Colon (tissue), 2 donors: Measurements from ENCODE around the gene ADGRE3.
"Not testable (repeated sequence)": the region's sequence is repeated elsewhere in the genome, so short reads cannot be mapped to it uniquely, and the experiment has no call there.

Source experiments
- FAIRE-seq: peaks from 2 replicates; lab custom pipeline; 2012; peaks lifted over from hg19 to GRCh38; lab: Jason Lieb, UNC
- donor health status: control.
- donor health status: control.

The ADGRE3 gene

GRCh38 chr19:14669940-14670339 lies 4.7 kb downstream of the ADGRE3 start:
- FAIRE-seq = no peak

- FAIRE-seq = no peak
Measured at GRCh38 chr19:14661372-14661924, 13.2 kb downstream of the ADGRE3 start.

- FAIRE-seq = no peak
Measured at GRCh38 chr19:14659874-14660489, 14.7 kb downstream of the ADGRE3 start.

- FAIRE-seq = no peak
Measured at GRCh38 chr19:14655726-14656125, 18.9 kb downstream of the ADGRE3 start.

DNA sequence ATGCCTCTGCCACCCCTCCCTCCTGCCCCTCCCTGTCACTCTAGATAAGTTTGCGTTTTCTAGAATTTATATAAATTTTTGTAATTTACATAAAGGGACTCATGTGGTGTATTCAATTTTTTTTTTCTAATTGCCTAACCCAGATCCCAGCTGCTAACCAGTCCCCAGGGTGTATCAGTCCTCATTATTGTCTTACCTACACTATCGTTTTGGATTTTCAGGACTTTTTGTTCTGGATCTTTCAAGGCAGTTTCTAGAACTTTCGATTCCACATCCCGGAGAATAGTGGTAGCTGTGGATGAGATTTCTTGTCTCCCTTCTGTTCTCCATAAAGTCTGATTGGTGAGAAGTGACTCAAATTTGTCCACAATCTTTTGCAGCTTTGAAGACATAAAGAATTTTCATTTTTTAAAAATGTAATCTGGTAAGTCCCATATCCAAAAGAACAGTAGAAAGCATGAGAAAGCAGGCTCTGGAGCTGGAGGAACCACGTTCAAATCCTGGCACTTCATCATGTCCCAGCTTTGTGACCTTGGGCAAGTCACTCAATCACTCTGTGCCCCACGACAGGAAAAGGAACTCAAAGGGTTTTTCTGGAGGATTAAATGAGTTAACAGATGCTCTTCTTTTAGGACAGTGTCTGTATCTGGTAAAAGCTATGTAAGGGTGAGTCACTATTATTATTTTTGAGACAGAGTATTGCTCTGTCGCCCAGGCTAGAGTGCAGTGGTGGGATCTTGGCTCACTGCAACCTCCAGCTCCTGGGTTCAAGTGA lies 19.7 kb downstream of the ADGRE3 start:
- no peak for FAIRE-seq

DNA sequence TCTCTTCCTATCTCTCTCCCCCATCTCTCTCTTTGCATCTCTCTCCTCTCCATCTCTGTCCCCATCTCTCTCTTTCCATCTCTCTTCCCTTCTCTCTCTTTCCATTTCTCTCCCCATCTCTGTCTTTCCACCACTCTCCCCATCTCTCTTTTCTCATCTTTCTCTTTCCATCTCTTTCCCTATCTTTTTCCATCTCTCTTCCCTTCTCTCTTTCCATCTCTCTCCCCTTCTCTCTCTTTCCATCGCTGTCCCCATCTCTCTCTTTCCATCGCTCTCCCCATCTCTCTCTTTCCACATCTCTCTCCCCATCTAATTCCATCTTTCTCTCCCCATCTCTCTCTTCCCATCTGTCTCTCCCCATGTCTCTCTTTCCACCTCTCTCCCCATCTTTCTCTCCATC lies 24.5 kb downstream of the ADGRE3 start:
- no peak for FAIRE-seq

DNA sequence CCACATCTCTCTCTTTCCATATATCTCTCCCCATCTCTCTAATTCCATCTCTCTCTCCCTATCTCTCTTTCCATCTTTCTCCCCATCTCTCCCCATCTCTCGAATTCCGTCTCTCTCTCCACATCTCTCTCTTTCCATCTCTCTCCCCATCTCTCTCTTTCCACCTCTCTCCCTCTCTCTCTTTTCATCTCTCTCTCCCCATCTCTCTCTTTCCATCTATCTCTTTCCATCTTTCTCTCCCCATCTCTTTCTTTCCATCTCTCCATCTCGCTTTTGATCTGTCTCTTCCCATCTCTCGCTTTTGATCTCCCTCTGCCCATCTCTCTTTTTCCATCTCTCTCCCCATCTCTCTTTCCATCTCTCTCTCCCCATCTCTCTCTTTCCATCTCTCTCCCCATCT lies 25.6 kb downstream of the ADGRE3 start:
- no peak for FAIRE-seq

- no peak for FAIRE-seq
Measured at GRCh38 chr19:14648506-14648905, 26.1 kb downstream of the ADGRE3 start.

DNA sequence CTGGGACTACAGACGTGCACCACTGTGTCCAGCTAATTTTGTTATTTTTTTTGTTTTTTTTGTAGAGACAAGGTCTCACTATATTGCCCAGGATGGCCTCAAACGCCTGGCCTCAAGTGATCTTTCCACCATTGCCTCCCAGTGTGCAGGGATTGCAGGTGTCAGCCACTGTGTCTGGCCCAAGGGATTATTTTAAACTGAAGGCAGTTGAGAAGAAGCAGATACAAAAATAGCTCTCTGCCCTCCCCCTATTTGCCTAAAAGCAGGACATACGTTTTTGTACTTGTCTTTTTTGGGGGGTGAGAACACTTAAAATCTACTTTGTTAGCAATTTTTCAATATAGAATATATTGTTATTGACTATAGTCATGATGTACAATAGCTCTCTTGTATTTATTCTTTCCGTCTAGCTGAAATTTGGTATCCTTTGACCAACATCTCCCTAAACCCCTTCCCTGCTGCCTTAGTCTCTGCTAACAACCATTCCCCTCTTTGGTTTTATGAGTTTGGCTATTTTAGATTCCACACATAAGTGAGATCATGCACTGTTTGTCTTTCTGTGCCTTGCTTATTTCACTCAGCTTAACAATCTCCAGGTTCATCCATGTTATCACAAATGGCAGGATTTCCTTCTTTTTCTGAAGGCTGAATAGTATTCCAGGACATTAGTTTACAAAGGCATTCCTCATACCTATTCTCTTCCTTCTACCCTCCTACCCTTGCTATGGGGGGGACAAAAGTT lies 34.9 kb downstream of the ADGRE3 start:
- no peak for FAIRE-seq

DNA sequence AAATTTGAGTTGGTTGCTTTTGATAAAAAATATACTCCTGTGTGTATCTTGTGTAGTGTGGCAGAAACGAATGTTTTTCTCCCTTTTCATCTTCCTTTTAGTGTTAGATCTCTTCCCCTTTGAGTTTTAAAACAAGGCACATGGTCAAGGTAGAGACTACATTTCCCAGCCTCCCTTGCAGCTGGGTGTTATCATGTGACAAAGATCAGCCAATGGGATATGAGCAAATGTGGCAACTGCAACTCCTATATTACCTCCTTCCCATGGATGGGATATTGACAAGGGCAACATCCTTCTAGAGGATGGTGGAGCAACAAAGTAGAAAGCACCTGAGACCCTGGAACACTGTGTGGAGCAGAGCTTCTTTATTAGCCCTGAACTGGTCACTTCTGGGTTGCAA lies 42.4 kb downstream of the ADGRE3 start:
- FAIRE-seq = no peak

- FAIRE-seq = no peak
Measured at GRCh38 chr19:14629557-14629956, 45.1 kb downstream of the ADGRE3 start.

DNA sequence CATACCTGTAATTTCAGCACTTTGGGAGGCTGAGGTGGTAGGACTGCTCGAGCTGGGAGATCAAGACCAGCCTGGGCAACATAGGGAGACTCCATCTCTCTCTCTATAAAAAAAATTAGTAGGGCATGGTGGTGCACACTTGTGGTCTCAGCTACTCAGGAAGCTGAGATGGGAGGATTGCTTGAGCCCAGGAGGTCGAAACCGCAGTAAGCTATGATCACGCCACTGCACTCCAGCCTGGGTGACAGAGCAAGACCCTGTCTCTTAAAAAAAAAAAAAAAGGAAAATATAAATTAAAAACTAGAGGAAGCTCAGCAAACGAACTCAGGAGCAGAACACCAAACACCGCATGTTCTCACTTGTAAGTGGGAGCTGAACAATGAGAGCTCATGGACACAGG lies 50.2 kb downstream of the ADGRE3 start:
- not testable (repeated sequence) for FAIRE-seq

DNA sequence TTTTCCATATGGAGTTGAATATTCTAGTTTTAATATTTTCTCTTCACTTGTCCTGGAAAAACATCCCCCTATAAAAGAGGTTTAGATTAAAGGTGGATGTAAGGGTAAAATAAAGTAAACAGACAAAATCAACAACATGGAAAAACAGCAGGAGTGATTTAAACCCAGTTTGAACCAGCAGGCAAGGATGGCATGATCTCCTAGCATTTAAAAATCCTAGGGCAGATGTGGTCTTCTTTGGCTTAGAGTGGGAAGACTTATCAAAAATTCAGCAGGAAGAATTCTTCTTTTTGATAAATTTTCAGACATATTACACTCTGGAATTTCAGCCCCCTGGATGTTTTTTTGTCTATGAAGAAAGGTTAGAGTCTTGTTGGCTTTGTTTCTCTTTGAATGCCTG lies 55.2 kb downstream of the ADGRE3 start:
- no peak for FAIRE-seq

DNA sequence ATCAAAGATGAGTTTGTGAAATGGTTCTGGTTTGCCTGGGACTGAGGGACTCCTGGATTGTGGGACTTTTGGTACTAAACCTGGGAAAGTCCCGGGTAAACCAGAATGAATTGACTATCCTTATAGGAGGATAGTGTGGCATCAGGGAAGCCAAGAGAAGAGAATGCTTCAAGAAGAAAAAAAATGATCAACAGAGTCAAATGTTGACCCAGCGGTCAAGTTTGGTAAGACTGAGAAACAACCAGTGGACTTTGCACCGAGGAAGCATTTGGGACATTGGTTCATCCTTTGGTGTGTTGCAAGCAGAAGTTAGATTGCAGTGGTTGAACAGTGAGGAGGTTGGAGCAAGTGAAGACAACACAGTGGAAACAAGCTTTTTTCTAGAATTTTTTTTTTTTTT lies 58.2 kb downstream of the ADGRE3 start:
- FAIRE-seq = no peak

DNA sequence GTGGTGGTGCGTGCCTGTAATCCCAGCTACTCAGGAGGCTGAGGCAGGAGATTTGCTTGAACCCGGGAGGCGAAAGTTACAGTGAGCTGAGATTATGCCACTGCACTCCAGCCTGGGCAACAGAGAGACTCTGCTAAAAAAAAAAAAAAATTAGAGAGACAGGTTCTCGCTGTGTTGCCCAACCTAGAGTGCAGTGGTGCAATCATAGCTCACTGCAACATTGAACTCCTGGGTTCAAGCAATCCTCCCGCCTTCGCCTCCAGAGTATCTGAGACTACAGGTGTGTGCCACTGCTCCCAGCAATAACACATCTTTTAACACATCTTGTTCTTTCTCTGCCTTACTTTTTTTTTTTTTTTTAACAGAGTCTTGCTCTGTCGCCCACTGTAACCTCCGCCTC lies 59.0 kb downstream of the ADGRE3 start:
- no peak for FAIRE-seq

GRCh38 chr19:14614099-14614412 lies 60.6 kb downstream of the ADGRE3 start:
- FAIRE-seq = no peak

- not testable (repeated sequence) for FAIRE-seq
Measured at GRCh38 chr19:14613399-14614098, 61.1 kb downstream of the ADGRE3 start.

GRCh38 chr19:14612657-14613056 lies 62.0 kb downstream of the ADGRE3 start:
- no peak for FAIRE-seq

DNA sequence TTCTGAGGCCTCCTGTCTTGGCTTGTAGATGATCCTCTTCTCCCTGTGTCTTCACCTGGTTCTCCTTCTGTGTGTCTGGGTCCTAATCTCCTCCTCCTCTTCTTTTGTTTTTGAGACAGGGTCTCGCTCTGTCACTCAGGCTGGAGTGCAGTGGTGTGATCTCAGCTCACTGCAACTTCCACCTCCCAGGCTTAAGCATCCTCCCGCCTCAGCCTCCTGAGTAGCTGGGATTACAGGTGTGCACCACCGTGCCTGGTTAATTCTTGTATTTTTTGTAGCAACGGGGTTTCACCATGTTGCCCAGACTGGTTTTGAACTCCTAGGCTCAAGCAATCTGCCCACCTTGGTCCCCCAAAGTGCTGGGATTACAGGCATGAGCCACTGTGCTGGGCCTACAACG lies 62.4 kb downstream of the ADGRE3 start:
- FAIRE-seq = not testable (repeated sequence)

- no peak for FAIRE-seq
Measured at GRCh38 chr19:14611051-14611450, 63.6 kb downstream of the ADGRE3 start.

DNA sequence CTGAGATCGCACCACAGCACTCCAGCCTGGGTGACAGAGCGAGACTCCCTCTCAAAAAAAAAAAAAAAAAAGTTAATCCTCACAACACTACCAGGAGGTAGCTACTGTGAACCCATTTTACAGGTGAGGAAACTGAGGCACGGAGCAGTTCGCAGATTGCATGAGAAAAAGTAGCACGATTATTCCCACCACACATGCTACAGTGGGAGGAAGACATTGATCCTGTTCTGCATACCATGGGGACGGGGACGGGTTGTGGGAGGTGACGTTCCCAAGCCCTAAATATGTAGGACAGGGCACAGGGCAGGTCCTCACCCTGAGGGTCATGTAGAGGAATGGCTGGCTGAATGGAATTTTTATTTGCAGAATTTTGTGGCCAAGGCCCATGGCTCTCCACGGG lies 68.0 kb downstream of the ADGRE3 start:
- FAIRE-seq = no peak

GRCh38 chr19:14603990-14604387 lies 70.7 kb downstream of the ADGRE3 start:
- no peak for FAIRE-seq
